Activated CD8-positive, alpha-beta memory T cell treated with anti-CD3 and anti-CD28 coated beads for 4 hours (primary cell): ENCODE results near the gene CLEC18A.
"Not testable (repeated sequence)": the region's sequence is repeated elsewhere in the genome, so short reads cannot be mapped to it uniquely, and the experiment has no call there.

ENCODE experiments used
- DNase-seq, 2 donors: peaks; one replicate each; pipeline ENCODE4 v3.0.0-alpha.2; 2020; ENCODE audit warnings: low read depth in 2 of 2

CLEC18A gene

DNA sequence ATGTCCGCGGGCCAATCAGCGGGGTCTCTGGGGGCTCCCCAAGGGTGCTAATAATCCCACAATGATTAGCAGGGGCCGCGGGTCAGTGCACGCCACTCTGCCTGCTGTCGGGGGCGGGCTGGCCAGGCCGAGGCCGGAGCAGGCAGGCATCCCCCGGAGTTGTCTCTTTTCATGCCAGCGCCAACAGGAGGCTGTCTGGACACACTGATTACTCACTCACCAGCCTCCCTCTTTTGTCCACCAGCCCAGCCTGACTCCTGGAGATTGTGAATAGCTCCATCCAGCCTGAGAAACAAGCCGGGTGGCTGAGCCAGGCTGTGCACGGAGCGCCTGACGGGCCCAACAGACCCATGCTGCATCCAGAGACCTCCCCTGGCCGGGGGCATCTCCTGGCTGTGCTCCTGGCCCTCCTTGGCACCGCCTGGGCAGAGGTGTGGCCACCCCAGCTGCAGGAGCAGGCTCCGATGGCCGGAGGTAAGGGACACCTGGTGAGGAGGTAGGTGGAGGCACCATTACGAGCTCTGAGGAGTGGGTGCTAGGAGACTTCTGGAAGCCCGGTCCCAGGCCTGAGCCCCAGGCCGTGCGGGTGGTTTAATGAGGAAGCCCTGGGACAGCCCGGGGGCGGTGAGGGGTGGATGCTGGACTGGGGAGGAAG, at the start of gene CLEC18A:
CLEC18A (plus strand) TSS at position 318 of the 655 bp plus-strand sequence; CDS start at position 351, 33 bp downstream.
- not testable (repeated sequence) for DNase-seq

DNA sequence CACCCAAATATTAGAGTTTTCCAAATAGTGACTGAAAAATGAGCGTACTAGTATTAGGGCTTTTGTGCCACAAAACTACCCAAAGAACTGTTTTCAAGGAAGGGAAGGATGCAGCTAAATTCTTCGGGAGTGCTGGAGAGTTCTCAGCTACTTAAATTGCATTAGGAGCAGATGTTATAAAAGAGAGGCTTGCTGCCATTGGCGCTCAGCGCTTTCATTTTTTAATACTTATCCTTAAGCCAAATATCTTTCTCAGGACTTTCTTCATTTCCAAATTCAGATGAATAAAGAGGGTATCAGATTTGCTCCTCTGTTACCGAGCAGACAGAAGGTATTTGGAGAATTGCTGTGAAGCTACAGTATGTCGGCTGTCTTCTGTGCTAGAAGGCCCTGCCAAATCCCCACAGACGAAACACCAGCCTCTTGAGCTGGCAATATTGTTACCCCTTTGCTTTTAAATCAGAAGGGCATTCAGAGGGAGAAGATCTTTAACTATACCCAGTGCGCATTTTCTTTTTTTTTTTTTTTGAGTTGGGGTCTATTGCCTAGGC, 47.2 kb upstream of the CLEC18A start:
- DNase-seq, result no peak

DNA sequence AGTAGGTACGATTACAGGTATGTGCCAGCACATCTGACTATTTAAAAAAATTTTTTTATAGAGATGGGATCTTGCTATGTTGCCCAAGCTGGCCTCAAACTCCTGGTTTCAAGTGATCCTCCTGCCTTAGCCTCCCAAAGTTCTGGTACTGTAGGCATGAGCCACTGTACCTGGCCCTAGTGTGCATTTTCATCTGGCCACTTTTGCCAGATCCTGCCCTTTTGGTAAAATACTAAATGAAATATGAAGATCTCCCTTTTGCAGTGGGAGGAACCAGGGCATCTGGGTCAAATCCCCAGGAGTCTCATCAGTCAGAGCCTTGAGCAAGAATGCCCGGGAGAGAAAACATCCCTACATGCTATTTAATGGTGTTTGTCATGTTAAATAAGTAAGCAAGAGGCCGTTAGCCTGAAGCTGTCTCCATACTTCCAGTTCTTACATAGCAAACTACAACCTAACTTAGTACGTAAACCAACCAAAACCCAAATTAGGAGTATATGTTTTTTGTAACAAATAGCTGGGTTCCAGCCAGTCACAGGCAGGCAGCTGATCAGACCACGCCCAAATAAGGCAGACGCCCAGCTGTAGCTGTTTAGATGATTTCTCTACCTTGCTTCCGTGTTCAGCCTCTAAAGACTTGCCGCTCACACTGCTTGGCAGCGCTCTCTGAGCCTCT, 46.5 kb upstream of the CLEC18A start:
- DNase-seq, result no peak

DNA sequence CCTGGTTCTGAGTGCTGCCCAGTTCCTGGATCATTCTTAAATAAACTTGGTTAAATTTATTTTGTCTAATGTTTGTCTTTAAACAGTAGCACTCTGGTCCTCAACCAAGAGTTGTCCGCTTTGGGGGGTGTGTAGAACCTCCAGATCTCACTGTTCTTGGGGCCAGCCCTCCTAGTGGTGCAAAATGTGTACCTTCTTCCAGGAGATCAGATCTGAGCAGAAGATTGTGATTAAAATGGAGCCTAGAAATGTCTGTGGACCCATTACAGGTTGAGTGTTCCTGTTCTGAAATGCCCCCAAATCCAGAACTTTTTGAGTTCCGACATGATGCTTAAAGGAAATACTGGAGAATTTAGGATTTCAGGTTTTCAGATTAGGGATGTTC, 46.0 kb upstream of the CLEC18A start:
- no peak for DNase-seq

DNA sequence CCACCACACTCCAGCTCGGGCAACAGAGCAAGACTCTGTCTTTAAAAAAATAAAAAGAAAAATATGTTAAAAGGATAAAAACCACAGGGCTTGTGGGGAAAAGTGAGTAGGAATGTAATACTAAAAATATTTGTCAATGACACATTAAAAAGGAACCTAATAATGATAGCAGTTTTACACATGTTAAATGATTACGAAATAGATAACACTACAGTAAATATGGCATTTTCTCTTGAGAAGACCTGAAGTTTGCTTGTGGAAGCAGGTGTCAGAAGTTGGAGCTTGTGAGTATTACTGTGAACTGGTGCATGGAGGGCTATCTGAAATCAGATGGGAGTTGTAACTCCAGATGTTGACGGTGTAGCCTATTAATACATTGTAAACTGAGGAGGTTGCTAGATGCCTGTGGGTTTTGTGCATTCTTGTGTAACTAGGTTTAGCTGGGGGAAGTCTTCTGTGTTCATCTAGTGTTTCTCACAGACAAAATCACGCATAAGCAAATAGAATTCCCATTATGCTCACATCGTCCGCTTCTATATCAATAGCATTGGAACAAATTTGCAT, 44.2 kb upstream of the CLEC18A start:
- no peak for DNase-seq

DNA sequence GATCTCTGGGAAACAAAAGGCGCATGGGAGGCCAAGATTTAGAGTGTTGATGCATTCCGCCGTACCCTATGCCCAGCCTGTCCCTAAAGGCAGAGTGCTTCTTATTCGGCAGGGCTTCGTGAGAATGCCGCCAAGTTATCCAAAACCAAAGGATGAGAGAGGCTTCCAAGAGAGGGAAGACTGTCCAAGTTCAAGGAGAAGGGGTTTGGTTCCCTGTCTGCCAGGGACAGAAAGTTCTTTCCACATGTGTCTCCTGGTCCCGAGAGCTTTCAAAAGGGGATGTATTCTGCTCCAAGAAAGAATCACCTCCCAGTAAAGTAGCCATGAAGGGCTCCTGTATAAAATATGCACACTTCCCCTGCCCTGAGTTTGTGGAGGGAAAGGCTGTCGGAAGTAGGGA, 42.1 kb upstream of the CLEC18A start:
- DNase-seq, result no peak

DNA sequence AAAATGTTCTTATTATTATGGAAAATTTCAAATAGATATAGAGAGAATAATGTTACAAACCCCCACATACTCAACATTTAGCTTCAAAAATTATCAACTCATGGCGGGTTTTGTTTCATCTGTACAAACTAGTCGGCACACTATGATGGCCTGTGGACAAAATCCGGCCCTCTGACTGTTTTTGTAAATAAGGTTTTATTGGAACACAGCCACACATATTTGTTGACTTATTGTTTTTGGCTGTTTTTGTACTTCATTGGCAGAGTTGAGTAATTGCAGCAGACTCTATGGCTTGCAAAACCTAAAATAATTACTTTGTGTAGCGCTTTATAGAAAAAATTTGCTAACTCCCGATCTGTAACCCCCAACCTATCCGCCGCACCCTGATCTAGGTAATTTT, 41.4 kb upstream of the CLEC18A start:
- DNase-seq, result no peak

DNA sequence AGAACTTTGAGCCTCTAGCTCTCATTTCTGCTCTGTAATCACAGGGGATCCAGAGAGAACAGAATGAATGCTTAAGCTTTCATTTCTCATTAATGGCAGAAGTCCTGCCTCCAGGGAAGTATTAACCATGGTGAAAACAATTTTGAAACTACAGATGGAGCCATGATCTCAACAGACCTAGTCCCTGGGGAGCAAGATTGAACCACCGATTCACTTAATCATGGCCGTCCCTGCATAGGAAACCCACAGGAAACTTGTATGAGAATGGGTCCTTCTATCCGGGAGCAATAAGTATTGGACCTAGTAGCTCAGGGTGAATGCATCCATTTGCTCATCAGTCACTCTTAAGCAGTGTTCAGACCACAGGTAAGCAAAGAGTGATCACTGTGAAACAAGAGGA, 40.2 kb upstream of the CLEC18A start:
- DNase-seq, result no peak

DNA sequence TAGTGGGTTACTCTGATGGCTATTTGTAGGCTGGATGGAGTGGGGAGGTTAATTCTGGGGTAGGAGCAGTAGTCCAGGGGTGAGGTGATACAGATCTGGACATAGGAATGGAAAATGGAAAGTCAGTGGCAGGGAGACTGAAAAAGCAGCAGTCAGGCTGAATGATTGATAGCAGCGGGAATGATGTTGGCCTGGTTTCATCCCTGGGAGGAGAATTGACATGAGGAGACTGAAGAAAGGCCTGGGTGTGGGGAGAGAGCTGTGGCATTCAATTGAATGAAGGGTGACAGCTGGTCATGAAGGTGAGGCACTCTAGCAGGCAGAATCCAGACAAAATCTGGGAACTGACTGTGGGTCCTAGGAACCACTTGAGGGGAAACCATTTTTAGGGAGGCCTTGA, 34.7 kb upstream of the CLEC18A start:
- no peak for DNase-seq

DNA sequence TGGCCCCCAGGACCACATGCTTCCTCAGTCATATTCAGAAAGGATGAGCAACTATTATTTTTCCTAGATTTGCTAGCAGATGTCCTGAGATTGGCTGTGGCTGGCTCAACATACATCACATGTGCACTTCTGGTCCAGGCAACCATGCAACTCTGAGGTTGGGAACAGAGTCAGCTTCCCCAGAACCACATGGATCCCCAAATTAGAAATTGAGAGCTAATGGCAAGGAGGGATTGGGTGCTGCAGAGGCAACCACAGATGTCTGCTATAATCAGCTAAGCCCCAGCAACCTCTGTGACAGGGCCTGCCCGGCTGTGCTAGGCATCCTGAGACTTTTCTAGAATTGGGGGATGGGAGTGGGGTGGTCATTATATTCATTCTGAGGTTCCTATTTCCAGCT, 33.8 kb upstream of the CLEC18A start:
- no peak for DNase-seq

DNA sequence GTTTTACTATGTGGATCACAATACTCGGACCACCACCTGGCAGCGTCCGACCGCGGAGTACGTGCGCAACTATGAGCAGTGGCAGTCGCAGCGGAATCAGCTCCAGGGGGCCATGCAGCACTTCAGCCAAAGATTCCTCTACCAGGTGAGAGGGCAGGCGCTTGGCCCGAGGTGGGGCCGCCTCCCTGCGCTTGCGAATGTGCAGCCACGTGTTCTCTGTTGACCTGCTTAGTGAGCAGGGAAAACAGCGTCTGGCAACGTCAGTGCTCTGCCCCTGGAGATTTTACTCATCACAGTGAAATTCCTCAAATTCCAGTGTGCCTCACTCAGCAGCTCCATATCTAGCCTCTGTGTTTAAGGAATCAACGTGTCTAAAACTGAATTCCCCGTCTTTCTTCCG, 33.4 kb upstream of the CLEC18A start:
- no peak for DNase-seq

DNA sequence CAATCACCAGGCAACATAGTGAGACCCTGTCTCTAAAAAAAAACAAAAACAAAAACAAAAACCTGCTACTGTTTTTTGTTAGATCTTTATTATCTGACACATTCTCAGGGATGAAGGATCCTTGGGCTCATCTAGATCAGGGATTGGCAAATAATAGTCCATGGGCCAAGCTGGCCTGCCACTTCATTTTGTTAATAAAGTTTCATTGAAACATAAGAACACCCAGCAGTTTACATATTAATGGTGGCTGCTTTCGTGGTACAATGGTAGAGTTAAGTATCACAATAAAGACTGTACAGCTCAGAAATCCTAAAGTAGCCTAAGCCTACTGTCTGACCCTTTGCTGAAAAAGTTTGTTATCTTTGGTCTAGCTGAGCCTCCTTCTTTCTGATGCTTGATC, 32.9 kb upstream of the CLEC18A start:
- DNase-seq, result no peak

DNA sequence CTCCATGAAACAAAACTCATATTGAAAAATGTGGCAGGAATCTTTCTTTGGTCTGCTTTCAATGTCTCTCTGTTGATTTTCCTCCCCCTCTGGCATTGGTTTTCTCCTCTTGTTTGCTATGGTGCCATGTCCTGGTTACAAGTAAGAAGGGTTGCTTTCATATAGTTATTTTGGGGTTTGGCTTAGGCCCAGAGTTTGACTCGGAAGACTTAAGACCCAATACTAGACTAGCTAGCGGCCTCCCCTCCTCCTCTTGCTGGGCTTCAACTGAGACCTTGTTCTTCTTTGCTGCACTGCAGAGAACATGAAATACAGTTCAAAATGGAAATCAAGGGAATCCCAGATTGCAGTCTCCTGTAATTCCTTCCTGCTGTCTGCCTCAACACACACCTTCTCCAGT, 30.0 kb upstream of the CLEC18A start:
- no peak for DNase-seq

DNA sequence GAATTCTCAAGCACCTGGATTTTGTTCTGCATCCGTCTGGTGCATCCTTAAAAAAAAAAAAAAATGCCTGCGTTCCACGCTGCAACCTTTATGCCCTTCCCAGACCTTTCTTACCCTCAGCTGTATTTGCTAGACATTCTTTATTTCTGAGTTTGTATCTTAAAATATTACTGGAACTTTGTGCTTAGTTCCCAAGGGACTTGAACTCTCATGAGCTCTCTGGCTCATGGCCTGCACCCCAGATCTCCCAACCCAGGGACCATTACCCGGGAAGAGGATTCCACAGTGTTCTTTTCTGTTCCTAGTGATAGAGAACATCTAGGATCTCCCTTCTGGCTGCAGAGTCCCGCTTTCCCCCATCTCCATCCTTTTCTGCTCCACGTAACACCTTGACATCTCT, 28.9 kb upstream of the CLEC18A start:
- no peak for DNase-seq

DNA sequence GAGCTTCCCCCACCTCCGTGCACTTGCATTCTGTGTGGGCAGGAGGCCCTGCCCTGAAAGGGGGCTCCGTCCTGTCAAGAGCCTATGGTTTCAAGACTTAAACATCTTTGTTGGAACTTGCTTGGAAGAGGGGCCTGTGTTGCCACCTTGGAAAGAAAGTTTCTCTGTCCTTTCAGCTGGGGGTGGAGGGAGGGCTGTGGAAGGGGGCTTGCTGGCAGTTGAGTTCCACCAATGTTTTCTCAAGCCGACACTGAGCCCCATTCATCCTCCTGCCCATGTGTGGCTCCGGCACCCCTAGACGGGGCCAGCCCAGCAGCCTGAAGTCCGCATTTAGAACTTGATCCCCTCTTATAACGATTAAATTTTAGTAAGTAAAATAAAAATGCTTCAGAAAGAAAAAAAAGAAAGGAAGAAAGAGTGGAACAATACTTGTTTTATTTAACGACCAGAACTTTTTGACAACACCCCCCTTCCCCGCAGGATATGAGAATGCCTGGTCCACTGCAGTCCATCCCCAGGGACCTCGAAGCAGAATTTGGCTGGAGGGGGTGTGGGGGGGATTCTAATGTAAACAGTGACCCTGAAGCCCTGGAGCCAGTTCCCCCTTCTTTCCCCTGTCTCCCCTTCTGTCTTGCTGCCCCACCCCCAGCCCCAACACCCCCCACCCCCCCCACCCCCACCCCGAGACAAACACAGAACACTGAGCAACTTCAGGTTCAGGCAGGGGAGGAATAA, 26.9 kb upstream of the CLEC18A start:
- DNase-seq, result no peak

DNA sequence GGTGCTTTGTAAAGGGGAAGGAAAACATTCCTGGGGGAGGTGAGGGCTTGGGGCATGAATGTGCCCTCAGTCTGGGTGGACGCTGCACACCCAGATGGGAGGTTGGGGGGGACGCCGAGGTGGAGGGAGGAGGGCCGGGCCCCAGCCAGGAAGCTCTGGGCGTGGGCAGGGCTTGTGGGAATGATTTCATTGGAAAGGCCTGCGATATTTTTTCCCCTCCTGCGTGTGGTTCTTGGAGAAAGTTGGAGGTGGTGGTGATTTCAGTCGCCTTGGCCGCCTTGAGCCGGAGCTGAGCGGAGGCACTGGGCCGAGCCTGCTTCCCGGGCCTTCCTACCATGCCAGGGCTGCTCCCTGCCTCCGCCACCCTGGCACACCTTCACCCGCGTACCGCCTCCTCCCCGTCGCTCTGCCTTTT, 26.4 kb upstream of the CLEC18A start:
- no peak for DNase-seq

DNA sequence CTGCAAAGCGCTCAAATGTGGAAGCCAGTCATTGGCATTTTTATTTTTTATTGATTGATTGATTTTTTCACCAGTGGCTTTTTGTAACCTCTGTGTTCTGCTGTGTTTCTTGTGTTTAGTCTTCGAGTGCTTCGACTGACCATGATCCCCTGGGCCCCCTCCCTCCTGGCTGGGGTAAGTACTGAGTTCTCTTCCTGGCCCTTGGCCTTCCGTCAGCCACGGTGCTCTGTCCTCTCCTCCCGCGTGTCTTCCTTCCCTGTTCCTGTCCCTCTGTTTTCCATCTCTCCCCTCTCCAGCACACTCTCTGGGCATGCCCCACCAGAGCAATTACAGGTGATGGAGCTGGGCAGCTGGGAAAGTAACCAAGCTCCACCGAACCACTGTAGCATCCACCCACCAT, 25.8 kb upstream of the CLEC18A start:
- DNase-seq, result no peak

DNA sequence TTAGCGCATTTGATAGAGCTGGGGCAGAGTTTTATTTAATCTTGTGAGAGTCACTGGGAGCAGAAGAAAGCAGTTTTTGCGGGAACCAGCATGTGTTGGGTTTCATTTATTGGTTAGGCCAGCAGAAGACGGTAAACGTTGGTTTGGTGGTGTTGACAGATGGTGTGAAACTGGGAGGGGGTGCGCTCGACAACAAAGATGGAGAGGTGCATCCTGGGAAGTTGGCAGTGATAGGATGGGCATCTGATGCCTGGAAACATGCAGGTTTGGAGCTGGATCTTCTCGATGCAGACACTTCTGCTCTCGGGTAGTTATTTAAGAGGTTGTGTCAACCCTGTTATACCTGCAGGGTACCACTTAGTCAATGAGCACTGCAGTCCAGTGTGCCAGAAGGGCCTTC, 24.9 kb upstream of the CLEC18A start:
- DNase-seq, result no peak

DNA sequence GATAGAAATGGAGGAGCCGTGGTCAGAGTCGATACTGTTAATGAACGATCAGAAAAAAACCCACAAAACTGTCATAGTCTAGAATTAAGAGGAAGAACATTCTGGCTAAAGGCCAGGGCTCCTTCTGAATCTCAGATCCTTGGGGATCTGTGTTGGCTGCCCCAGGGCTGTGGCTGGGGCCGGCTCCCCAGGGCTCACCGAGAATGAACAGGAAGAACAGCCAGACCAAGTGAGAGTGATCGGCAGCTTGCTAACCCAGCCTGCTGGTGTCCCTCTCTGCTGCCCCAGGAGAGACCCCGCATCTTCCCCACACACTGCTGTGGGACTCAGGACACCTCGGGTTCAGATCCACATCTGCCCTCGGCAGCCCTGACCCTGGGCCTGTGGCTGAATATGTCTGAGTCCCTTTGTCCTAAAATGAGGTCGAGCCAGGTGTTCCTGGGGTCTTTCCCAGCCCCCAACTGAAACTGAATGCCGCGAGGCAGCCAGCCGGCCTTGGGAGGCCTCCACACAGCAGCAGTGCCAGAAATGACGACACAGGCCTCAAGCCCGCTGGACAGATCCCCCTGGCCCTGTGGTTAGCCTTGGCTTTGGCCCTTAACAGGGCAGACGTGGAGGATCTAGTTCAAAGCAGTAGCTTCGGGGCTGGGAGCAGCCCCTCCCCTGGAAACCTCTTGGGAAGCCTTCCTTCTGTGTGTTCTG, 23.9 kb upstream of the CLEC18A start:
- no peak for DNase-seq

DNA sequence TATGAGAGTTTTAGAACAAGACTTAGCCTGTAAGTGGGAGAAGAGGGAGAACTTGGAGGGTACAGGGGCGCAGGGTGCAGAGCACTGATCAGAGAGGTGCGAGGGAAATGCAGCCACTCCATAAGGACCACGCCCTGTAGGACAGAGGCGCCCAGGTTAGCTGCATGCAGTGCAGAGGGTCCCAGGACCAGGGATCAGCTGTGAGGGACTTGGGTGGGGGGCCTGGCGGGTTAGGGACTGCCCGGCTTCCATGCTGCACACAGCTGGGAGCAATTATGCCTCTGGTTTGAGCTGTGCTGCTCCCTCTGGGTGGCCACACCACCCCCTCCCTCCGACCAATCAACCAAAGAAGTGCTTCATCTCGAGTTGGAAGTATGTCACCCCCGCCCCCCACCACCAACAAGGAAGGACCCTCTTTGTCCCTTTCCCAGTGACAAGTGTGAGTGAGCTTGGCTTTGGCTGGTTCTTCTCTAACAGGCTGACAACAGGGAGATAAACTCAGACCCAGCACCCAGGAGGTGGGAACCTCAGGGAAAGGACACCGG, 22.2 kb upstream of the CLEC18A start:
- no peak for DNase-seq

DNA sequence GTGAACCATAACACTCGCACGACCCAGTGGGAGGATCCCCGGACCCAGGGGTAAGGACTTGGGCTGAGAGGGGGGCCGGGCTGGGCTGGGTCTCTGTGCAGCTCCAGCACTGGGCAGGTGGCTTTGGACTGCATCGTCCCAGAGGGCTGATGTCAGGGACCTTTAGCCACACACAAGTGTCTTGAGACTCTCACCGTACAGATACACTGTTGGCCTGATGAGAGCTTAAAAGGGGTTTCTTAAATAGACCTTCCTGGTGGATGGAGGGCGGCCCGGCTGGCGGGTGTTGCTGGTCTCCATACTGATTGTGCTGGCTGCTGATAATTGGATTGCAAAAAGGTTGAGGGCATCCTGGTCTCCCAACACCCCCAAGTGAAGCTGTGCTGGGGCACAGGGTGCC, 21.7 kb upstream of the CLEC18A start:
- no peak for DNase-seq
